GM12864 (cell line): ENCODE measurements around the gene OR4E2.
"Not testable (repeated sequence)": the region's sequence is repeated elsewhere in the genome, so short reads cannot be mapped to it uniquely, and the experiment has no call there.

Source experiments
- DNase-seq: peaks from one replicate; pipeline ENCODE4 v3.0.0-alpha.2; 2011; ENCODE audit warnings: low read depth
- H3K4me3 ChIP-seq: 2 replicates; pipeline ENCODE4 v1.5.1; 2011; ENCODE audit warnings: mild to moderate bottlenecking, low read depth, low read length, control low read depth
- CTCF ChIP-seq: IDR thresholded peaks from 2 replicates; pipeline ENCODE4 v1.5.1; 2011; ENCODE audit warnings: low read depth, mild to moderate bottlenecking, moderate library complexity, low read length, control low read depth, inconsistent platforms; ENCODE audit errors: missing control alignments

The OR4E2 gene

GRCh38 chr14:21686468-21686867 lies 32.8 kb downstream of the OR4E2 start:
- DNase-seq: no peak
- H3K4me3 ChIP-seq: no peak overlapping the region
- TF ChIP-seq CTCF: no peak

- H3K4me3 ChIP-seq: no peak overlapping the region
- no peak for TF ChIP-seq CTCF
- DNase-seq: no peak
These were observed 40.8 kb downstream of the OR4E2 start for GRCh38 chr14:21694425-21694824.

DNA sequence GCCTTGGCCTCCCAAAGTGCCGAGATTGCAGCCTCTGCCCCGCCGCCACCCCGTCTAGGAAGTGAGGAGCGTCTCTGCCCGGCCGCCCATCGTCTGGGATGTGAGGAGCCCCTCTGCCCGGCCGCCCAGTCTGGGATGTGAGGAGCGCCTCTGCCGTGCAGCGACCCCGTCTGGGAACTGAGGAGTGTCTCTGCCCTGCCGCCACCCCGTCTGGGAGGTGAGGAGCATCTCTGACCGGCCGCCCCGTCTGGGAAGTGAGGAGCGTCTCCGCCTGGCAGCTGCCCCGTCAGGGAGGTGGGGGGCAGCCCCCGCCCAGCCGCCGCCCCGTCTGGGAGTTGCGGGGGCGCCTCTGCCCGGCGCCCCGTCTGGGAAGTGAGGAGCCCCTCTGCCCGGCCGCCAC lies 44.0 kb downstream of the OR4E2 start:
- DNase-seq, H3K4me3 ChIP-seq: not testable (repeated sequence)

GRCh38 chr14:21698538-21698937 lies 44.9 kb downstream of the OR4E2 start:
- not testable (repeated sequence) for DNase-seq, H3K4me3 ChIP-seq

GRCh38 chr14:21699551-21699950 lies 45.9 kb downstream of the OR4E2 start:
- H3K4me3 ChIP-seq: no peak overlapping the region
- DNase-seq: no peak
- TF ChIP-seq CTCF: no peak

GRCh38 chr14:21702316-21702715 lies 48.7 kb downstream of the OR4E2 start:
- no peak for DNase-seq
- no peak for TF ChIP-seq CTCF
- no peak overlapping the region for H3K4me3 ChIP-seq

DNA sequence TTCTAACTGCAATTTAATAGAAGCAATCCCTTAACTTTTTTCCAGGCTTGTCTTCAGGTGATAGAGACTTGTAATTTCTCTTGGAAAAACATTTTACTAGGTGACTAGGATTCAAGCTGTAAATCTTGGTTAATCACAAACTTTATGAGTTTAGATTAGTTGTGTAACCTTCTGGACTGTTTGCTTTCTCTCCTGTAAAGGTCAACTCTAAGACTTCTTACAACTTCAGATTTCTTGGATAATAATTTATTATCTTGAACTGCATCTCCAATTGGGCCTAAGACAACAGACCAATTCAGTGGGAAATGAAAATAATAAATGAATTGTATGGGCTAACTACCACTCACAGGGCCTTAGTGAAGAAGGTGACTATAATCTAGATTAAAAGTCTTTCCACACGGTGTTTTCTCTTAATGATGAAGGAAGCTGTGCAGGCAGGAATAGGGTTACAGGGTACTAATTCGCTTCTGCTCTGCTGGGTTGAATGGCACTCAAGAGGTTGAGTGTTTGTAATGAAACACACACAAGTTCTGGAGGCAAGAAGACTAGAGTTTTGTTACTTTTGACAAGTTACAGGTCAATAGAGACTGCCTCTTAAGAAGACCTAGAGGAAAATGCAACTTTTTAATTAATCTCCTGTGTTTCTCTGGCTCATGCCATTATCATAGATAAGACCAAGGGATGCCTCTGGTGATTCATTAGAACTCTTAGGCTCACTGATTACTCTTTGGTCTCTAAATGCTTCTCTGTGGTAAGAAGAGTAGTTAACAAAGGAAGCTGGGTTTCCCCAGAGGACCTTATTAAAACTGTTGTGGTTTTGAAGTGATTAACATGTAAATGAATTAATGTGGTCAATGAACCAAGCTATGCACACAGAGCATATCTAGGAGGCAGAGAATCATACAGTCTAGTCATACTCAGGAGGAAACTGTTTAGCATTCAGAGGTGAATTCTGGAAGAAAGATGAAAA lies 50.0 kb downstream of the OR4E2 start:
- no peak for DNase-seq
- TF ChIP-seq CTCF: no peak
- H3K4me3 ChIP-seq: no peak overlapping the region

DNA sequence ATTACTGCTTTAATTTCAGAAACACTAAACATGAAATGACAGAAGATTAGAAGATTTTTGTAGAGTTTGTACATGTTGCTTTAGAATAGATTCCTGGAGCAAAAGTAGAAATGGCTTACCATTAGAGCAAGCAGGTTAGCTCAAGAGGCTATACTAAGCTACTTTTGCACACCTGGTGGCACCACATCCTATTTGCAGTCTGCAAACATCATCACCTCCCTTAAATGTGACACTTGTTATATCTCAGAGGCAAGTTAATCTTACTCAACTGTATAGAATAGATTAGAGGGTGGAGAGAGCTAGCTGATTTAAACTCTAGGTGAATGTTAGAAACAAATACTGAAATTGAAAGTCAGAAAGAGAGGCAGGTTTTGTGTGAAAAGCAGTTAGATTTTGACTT lies 50.7 kb downstream of the OR4E2 start:
- no peak overlapping the region for H3K4me3 ChIP-seq
- no peak for DNase-seq
- TF ChIP-seq CTCF: no peak
